Anterior cingulate cortex (tissue), 58 donors: ENCODE measurements around the gene POLR2H.
A peak's percentile ranks its signal among the peaks of the same experiment; 100 is the strongest.

Source experiments
- DNase-seq, 58 donors: peaks; one replicate each; lab custom pipeline; 2025; lab: John Stamatoyannopoulos, UW

Gene POLR2H

GRCh38 chr3:184417619-184418327 is 56.3 kb downstream of the POLR2H start:
- peak in 51 of 58 donors; percentile 7 to 64 (median 33) for DNase-seq
